Testis (tissue), 2 donors: Measurements from ENCODE around the gene ZBTB20.

Source experiments
- POLR2A ChIP-seq: fragments of 450-650 bp; IDR thresholded peaks from one replicate; pipeline ENCODE4 v1.6.1; 2017; ENCODE audit warnings: antibody characterized with exemption, mild to moderate bottlenecking, moderate library complexity
- TF ChIP-seq, protein P1 (sequence below), 3 experiments: fragments of 450-650 bp in 2 of 3; fragments of 200-600 bp in 1 of 3; sonication (generic) in 1 of 3; IDR thresholded peaks; one replicate each; pipeline ENCODE4 v1.5.1; 2016 to 2019; ENCODE audit warnings: antibody characterized with exemption in 3 of 3, mild to moderate bottlenecking in 2 of 3, moderate library complexity in 1 of 3

DNA sequence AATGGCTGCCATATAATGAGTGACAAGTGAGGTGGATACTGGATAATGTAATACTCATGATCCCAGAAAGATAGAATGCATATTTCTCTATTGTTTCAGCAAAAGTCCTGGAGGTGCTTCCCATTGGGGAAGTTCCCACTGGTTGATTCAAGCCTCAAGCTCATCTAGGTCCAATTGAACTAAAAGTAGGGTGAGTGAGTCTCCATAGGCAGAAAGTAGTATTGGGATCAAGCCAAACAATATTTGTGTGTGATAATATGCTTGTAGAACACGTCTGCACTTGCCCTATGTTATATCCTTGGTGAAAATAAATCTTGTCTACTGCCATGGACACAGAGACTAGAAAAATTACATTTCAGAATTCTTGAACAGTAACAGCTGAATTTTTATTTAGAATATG, 14.8 kb upstream of the ZBTB20 start:
- TF ChIP-seq, protein P1, sequence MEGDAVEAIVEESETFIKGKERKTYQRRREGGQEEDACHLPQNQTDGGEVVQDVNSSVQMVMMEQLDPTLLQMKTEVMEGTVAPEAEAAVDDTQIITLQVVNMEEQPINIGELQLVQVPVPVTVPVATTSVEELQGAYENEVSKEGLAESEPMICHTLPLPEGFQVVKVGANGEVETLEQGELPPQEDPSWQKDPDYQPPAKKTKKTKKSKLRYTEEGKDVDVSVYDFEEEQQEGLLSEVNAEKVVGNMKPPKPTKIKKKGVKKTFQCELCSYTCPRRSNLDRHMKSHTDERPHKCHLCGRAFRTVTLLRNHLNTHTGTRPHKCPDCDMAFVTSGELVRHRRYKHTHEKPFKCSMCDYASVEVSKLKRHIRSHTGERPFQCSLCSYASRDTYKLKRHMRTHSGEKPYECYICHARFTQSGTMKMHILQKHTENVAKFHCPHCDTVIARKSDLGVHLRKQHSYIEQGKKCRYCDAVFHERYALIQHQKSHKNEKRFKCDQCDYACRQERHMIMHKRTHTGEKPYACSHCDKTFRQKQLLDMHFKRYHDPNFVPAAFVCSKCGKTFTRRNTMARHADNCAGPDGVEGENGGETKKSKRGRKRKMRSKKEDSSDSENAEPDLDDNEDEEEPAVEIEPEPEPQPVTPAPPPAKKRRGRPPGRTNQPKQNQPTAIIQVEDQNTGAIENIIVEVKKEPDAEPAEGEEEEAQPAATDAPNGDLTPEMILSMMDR (IDR thresholded peaks at IDR 0.05) = no peak
- TF ChIP-seq POLR2A = no peak
